CD14-positive monocyte (primary cell): ENCODE measurements around the gene ATE1. TPM values are rescaled to one million over a fixed set of nuclear protein-coding genes. Genes with fewer than 3 reads are reported as not detected.

Experiments
- DNase-seq, 3 donors: peaks; one replicate each; pipeline ENCODE4 v3.0.0-alpha.2; 2011 to 2022
- H2AFZ ChIP-seq: 2 replicates; pipeline ENCODE4 v1.6.0; 2012; ENCODE audit warnings: mild to moderate bottlenecking, low read depth, low read length, inconsistent platforms; ENCODE audit not compliant: insufficient read depth, poor library complexity, severe bottlenecking
- H3K27ac ChIP-seq, 2 donors: 1 replicate in 1 of 2; 2 replicates in 1 of 2; pipeline ENCODE4 v1.5.1; 2012 to 2013; ENCODE audit warnings: low read length in 2 of 2, control low read depth in 1 of 2, inconsistent platforms in 1 of 2, low read depth in 1 of 2, mild to moderate bottlenecking in 1 of 2
- H3K27me3 ChIP-seq, 2 donors: one replicate each; pipeline versions ENCODE4 v1.6.0 to v1.6.1; 2011 to 2013; ENCODE audit warnings: low read length in 2 of 2; ENCODE audit not compliant: control insufficient read depth in 2 of 2, insufficient read depth in 2 of 2
- H3K36me3 ChIP-seq, 2 donors: replicated peaks in 1 of 2; 1 replicate in 1 of 2; 2 replicates in 1 of 2; pipeline versions ENCODE4 v1.5.1 to v1.6.1; 2012 to 2013; ENCODE audit warnings: low read length in 2 of 2, control low read depth in 1 of 2, inconsistent platforms in 1 of 2, mild to moderate bottlenecking in 1 of 2; ENCODE audit not compliant: insufficient read depth in 2 of 2, control insufficient read depth in 1 of 2
- H3K4me1 ChIP-seq, 2 donors: 1 replicate in 1 of 2; 2 replicates in 1 of 2; pipeline versions ENCODE4 v1.5.1 to v1.6.1; 2012 to 2013; ENCODE audit warnings: low read length in 2 of 2, control low read depth in 1 of 2, inconsistent platforms in 1 of 2, mild to moderate bottlenecking in 1 of 2, moderate library complexity in 1 of 2; ENCODE audit not compliant: insufficient read depth in 2 of 2, control insufficient read depth in 1 of 2
- H3K4me2 ChIP-seq: replicated peaks from 2 replicates; pipeline ENCODE3; 2012; ENCODE audit warnings: low read length, moderate library complexity, mild to moderate bottlenecking; ENCODE audit not compliant: poor library complexity, severe bottlenecking; ENCODE audit errors: extremely low read depth
- H3K4me3 ChIP-seq, 3 experiments: fragments of 200-600 bp in 1 of 3; sonication (generic) in 1 of 3; replicated peaks in 1 of 3; 1 replicate in 2 of 3; 2 replicates in 1 of 3; pipeline ENCODE4 v1.5.1; 2011 to 2013; ENCODE audit warnings: low read length in 3 of 3, mild to moderate bottlenecking in 3 of 3, control low read depth in 2 of 3, low read depth in 2 of 3, inconsistent platforms in 1 of 3, moderate library complexity in 1 of 3
- H3K79me2 ChIP-seq: 2 replicates; pipeline ENCODE4 v1.6.0; 2012; ENCODE audit warnings: mild to moderate bottlenecking, control low read depth, inconsistent platforms, low read length, moderate library complexity; ENCODE audit not compliant: insufficient read depth
- H3K9ac ChIP-seq: 2 replicates; pipeline ENCODE4 v1.6.0; 2017; ENCODE audit warnings: low read length, mild to moderate bottlenecking; ENCODE audit not compliant: insufficient read depth, poor library complexity, severe bottlenecking
- H3K9me3 ChIP-seq, 2 donors: replicated peaks in 1 of 2; 1 replicate in 1 of 2; 2 replicates in 1 of 2; pipeline versions ENCODE4 v1.5.1 to v1.6.1; 2012 to 2013; ENCODE audit warnings: low read length in 2 of 2, control low read depth in 1 of 2; ENCODE audit not compliant: control insufficient read depth in 1 of 2, insufficient read depth in 1 of 2
- H4K20me1 ChIP-seq: 2 replicates; pipeline ENCODE4 v1.6.0; 2012; ENCODE audit warnings: mild to moderate bottlenecking, low read length, control low read depth, moderate library complexity; ENCODE audit not compliant: insufficient read depth
- H3K27ac Mint-ChIP-seq, 7 donors: one replicate each; pipeline ENCODE4 v1.8.0; 2020; ENCODE audit warnings: mild to moderate bottlenecking in 7 of 7, mixed read lengths in 7 of 7, moderate library complexity in 6 of 7, inconsistent platforms in 2 of 7
- H3K27me3 Mint-ChIP-seq, 3 donors: one replicate each; pipeline ENCODE4 v1.8.0; 2021 to 2022; ENCODE audit warnings: low read depth in 3 of 3, mild to moderate bottlenecking in 3 of 3, mixed read lengths in 3 of 3, moderate library complexity in 3 of 3, inconsistent platforms in 1 of 3
- H3K36me3 Mint-ChIP-seq, 2 donors: one replicate each; pipeline ENCODE4 v1.8.0; 2020; ENCODE audit warnings: mixed read lengths in 2 of 2, inconsistent platforms in 1 of 2, mild to moderate bottlenecking in 1 of 2
- H3K4me1 Mint-ChIP-seq: one replicate; pipeline ENCODE4 v1.8.0; 2020; ENCODE audit warnings: mild to moderate bottlenecking, mixed read lengths
- H3K4me3 Mint-ChIP-seq, 2 donors: one replicate each; pipeline ENCODE4 v1.8.0; 2020; ENCODE audit warnings: mild to moderate bottlenecking in 2 of 2, mixed read lengths in 2 of 2, moderate library complexity in 1 of 2
- H3K9me3 Mint-ChIP-seq, 7 donors: one replicate each; pipeline ENCODE4 v1.8.0; 2020 to 2022; ENCODE audit warnings: mixed read lengths in 7 of 7, mild to moderate bottlenecking in 6 of 7, moderate library complexity in 6 of 7, inconsistent platforms in 2 of 7
- WGBS: methylation state at CpG from one replicate; pipeline ENCODE4 v1.1.5; 2013; ENCODE audit warnings: missing lambda C conversion rate; ENCODE audit not compliant: insufficient coverage; 5-methylcytosine and 5-hydroxymethylcytosine counted together
- intact Hi-C, 2 donors: fragments of 100-400 bp; cut with micrococcal nuclease; formaldehyde crosslinking; loops; one replicate each; pipeline versions ENCODE4 v1.15.0 to v1.15.1; 2023
- polyA plus RNA-seq, 3 donors: library from polyadenylated mRNA; depleted of rRNA in 1 of 3; unstranded in 2 of 3; stranded (reverse) in 1 of 3; fragments of 300-500 nt in 2 of 3; fragments of >200 nt in 1 of 3; fragmentation: Illumina TruSeq in 2 of 3; gene quantifications; 1 replicate in 2 of 3; 2 replicates in 1 of 3; pipeline ENCODE4 v1.2.3, GENCODE V29; 2012 to 2021
- TF ChIP-seq, protein P1 (sequence below): fragments of 200-600 bp; IDR thresholded peaks from one replicate; pipeline ENCODE4 v1.8.0; 2022; ENCODE audit warnings: antibody characterized with exemption, mild to moderate bottlenecking

The ATE1 gene
- polyA plus RNA-seq, 3 donors = 9.2 to 19.5 (median 15.8) TPM

DNA sequence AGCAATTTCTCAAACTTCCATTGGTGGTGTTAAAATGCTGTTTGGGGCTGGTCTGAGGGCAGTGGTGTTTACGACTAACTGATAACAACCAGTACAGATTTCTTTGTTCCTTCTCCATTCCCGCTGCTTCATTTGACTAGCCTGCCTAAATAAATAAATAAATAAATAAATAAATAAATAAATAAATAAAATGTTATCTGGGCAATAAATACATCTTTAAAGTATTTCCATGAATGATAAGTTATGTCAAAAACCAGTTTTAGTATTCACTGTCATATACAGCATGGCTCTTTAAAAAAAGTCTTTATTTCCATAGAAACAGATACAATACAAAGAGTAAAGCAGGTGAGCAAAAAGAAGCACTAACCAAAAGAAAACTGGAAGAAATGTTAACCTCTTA lies 81.3 kb downstream of the ATE1 start:
- Mint-ChIP-seq H3K9me3 (peaks cover 0 to 10% (median 3%) of the 10 kb centered on the region in 7 donors), H3K4me3 (no peak overlapping the region), H3K4me1 (no peaks in the 10 kb centered on the region), H3K36me3 (peaks cover 20 to 41% of the 10 kb centered on the region in 2 donors), H3K27me3 (no peaks in the 10 kb centered on the region), H3K27ac (no peak overlapping the region)
- no CpG with 5 or more reads among the region's 2 CpGs for WGBS
- no peak overlapping the region for H3K27ac ChIP-seq
- no peaks in the 10 kb centered on the region for H3K27me3 ChIP-seq
- no peak overlapping the region for H3K4me2 ChIP-seq
- H3K36me3 ChIP-seq = peaks cover 3 to 10% of the 10 kb centered on the region in 2 donors
- no peak for DNase-seq
- TF ChIP-seq, protein P1, sequence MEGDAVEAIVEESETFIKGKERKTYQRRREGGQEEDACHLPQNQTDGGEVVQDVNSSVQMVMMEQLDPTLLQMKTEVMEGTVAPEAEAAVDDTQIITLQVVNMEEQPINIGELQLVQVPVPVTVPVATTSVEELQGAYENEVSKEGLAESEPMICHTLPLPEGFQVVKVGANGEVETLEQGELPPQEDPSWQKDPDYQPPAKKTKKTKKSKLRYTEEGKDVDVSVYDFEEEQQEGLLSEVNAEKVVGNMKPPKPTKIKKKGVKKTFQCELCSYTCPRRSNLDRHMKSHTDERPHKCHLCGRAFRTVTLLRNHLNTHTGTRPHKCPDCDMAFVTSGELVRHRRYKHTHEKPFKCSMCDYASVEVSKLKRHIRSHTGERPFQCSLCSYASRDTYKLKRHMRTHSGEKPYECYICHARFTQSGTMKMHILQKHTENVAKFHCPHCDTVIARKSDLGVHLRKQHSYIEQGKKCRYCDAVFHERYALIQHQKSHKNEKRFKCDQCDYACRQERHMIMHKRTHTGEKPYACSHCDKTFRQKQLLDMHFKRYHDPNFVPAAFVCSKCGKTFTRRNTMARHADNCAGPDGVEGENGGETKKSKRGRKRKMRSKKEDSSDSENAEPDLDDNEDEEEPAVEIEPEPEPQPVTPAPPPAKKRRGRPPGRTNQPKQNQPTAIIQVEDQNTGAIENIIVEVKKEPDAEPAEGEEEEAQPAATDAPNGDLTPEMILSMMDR = no peak
- no peak overlapping the region for H3K9ac ChIP-seq
- H3K4me3 ChIP-seq = no peak overlapping the region
- H3K4me1 ChIP-seq = no peaks in the 10 kb centered on the region
- H4K20me1 ChIP-seq = no peaks in the 10 kb centered on the region
- H3K9me3 ChIP-seq = no peaks in the 10 kb centered on the region
- no peak overlapping the region for H2AFZ ChIP-seq
- no peaks in the 10 kb centered on the region for H3K79me2 ChIP-seq
- intact Hi-C loops = no loop called here

DNA sequence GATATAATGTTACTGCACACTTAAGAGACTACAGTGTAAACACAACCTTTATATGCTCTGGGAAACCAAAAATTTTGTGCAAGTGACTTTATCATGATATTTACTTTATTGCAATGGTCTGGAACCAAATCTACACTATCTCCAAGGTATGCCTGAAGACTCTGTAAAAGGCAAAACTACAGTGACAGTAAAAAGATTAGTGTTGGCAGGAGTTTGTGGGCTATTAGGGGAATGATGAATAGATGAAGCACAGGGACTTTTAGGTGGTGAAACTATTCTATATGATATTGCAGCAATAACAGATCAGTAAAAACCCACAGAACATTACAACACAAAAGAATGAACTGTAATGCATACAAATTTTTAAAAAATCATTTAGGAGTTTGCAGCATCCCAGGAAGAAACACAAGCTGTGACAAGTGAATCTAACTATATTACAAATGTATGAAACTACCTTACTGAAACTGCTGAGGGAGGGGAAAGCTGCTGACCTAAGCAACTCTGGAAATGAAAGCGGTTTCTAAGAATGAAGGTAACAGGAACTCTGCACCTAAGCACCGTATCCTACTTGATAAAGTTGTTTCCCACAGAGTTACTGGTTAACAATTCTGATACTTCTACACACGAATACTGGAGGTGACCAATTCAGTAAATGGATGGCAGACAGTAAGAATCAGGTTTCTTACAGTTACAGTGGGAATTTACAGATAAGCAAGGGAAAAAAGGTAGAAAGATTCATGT lies 82.6 kb downstream of the ATE1 start:
- TF ChIP-seq, protein P1 = no peak
- DNase-seq = no peak
- Mint-ChIP-seq H3K27me3 (no peaks in the 10 kb centered on the region), H3K9me3 (peaks cover 0 to 10% (median 3%) of the 10 kb centered on the region in 7 donors), H3K27ac (no peak overlapping the region), H3K4me3 (no peak overlapping the region), H3K4me1 (no peaks in the 10 kb centered on the region), H3K36me3 (peaks cover 21 to 34% of the 10 kb centered on the region in 2 donors)
- no peaks in the 10 kb centered on the region for H3K79me2 ChIP-seq
- 100% methylated on average over 1 of the region's 3 CpGs for WGBS
- no peak overlapping the region for H3K9ac ChIP-seq
- H2AFZ ChIP-seq = no peak overlapping the region
- H3K36me3 ChIP-seq = peaks cover under 1 to 10% of the 10 kb centered on the region in 2 donors
- H3K27ac ChIP-seq = no peak overlapping the region
- H4K20me1 ChIP-seq = no peaks in the 10 kb centered on the region
- H3K4me1 ChIP-seq = no peaks in the 10 kb centered on the region
- H3K4me3 ChIP-seq = no peak overlapping the region
- no peak overlapping the region for H3K4me2 ChIP-seq
- intact Hi-C loops = no loop called here
- H3K9me3 ChIP-seq = no peaks in the 10 kb centered on the region
- H3K27me3 ChIP-seq = no peaks in the 10 kb centered on the region
